Endothelial cell of umbilical vein (primary cell): ENCODE results near the gene EHD1.

ENCODE experiments used
- EZH2 ChIP-seq: IDR thresholded peaks from 2 replicates; pipeline ENCODE4 v1.6.1; 2012; ENCODE audit warnings: borderline replicate concordance, low read depth, mild to moderate bottlenecking, moderate library complexity, low read length, inconsistent platforms; ENCODE audit not compliant: severe bottlenecking
- POLR2A ChIP-seq: IDR thresholded peaks from 2 replicates; pipeline ENCODE4 v1.6.1; 2012; ENCODE audit warnings: low read depth, mild to moderate bottlenecking, control low read depth, low read length

GRCh38 chr11:64882243-64882642, 3.8 kb upstream of the EHD1 start:
- TF ChIP-seq POLR2A (no peak), EZH2 (no peak)
